ENCODE results near the gene PTPRO.
"Not testable (repeated sequence)": the region's sequence is repeated elsewhere in the genome, so short reads cannot be mapped to it uniquely, and the experiment has no call there.

Gene PTPRO

GRCh38 chr12:15608941-15609340, 286.6 kb downstream of the PTPRO start:
- DNase-seq, result no peak

GRCh38 chr12:15613981-15614380, 291.7 kb downstream of the PTPRO start:
- no peak for DNase-seq

GRCh38 chr12:15616495-15616894, 294.2 kb downstream of the PTPRO start:
- not testable (repeated sequence) for DNase-seq

- DNase-seq, result no peak
Observed at GRCh38 chr12:15620741-15621539, 298.6 kb downstream of the PTPRO start.

GRCh38 chr12:15625075-15625474, 302.8 kb downstream of the PTPRO start:
- DNase-seq, result no peak

- no peak for DNase-seq
Observed at GRCh38 chr12:15627995-15628945, 306.0 kb downstream of the PTPRO start.

GRCh38 chr12:15629108-15629507, 306.8 kb downstream of the PTPRO start:
- no peak for DNase-seq

- no peak for DNase-seq
Observed at GRCh38 chr12:15629761-15630160, 307.5 kb downstream of the PTPRO start.

GRCh38 chr12:15631007-15631715, 308.9 kb downstream of the PTPRO start:
- DNase-seq, result no peak

GRCh38 chr12:15632708-15633107, 310.4 kb downstream of the PTPRO start:
- DNase-seq, result no peak

- no peak for DNase-seq
Observed at GRCh38 chr12:15633201-15633600, 310.9 kb downstream of the PTPRO start.

GRCh38 chr12:15634010-15634683, 311.8 kb downstream of the PTPRO start:
- no peak for DNase-seq

- DNase-seq, result no peak
Observed at GRCh38 chr12:15636060-15636890, 314.0 kb downstream of the PTPRO start.

GRCh38 chr12:15638231-15638630, 315.9 kb downstream of the PTPRO start:
- no peak for DNase-seq

- no peak for DNase-seq
Observed at GRCh38 chr12:15644700-15645099, 322.4 kb downstream of the PTPRO start.

- no peak for DNase-seq
Observed at GRCh38 chr12:15646581-15646980, 324.3 kb downstream of the PTPRO start.
